Fibroblast of gingiva (primary cell): ENCODE measurements around the gene DLX4.

ENCODE experiments used
- DNase-seq: peaks from one replicate; pipeline ENCODE4 v3.0.0-alpha.2; 2011; ENCODE audit warnings: low read depth

The DLX4 gene

DNA sequence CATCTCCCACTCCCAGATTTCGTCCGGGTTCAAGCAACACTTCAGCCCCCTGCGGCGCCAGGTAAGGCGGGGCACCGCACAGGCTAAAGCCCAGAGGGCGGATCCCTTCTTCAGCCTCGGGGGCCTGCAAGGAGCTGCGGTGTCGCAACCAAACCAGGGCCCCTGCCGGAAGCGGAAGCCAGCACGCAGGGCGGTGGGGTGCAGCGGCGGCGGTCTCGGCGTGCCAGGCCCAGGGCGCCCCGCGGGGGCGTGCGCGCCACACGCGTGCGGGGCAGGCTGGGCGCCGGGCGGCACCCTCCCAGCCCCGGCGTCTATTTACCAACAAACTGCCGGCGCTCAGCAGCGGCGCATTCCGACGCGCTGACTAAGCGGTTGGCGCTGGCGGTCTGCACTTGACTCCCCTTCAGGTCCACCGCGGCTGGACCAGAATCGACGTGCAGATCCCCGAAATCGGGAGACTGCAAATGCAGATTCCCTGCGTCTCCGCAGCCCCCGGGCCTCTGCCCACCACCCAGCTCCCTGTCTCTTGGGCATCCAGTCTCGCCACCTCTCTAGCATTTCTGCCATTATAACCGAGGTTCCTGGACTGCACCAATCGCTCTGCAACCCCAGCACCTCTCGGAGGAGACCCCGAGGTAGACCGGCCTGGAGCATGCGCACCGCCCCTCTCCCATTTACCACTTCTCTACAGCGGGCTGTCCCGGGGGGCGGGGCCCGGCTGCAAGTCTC lies 421 bp upstream of the DLX4 start:
- DNase-seq: peak; percentile 45

DNA sequence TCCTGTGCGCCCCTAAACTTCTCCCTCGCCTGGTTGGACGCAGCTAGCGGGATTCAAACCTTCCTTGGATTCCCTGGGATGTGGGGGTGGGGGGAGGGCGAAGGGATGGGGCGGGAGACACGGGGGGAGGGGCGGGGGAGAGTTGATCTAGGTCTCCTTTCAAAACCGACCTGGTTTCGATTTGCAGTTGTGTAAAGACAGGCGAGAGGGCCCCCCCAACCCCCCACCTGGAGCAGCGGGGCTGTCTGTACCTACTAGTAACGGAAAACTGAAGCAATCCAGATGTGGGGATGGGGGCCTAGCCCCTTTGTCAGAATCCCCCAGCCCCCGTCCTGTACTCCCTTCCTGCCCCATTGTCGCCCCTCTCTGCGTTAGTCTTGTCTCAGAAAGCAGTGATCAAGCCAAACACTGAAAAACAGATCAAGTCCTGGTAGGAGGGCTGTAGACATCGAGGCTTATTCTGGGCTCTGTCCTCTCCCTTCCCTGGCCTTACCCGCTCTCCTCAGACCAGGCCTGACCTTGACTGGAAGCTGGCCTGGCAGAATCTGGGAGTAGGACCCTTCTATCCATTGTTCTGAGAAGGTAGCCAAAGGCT lies 902 bp downstream of the DLX4 start:
- DNase-seq: no peak

DNA sequence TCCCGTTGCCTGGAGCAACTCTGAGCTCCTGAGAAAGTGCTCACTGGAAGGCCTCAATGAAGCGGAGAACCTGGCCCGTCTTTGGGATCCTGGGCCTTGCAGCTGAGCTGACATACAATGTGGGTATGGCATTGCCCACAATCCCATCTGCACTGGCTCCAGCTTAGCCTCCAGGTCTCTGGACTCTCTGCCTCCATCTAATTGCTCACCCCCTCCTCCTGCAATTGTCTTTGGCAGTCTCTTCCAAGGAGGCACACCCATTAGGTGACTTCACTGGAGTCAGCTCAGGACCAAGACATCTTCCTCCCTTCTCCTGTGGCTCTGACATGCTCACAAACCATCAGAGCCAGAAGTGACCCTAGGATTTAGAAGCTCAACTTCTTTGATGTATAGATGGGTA lies 1.5 kb downstream of the DLX4 start:
- no peak for DNase-seq

DNA sequence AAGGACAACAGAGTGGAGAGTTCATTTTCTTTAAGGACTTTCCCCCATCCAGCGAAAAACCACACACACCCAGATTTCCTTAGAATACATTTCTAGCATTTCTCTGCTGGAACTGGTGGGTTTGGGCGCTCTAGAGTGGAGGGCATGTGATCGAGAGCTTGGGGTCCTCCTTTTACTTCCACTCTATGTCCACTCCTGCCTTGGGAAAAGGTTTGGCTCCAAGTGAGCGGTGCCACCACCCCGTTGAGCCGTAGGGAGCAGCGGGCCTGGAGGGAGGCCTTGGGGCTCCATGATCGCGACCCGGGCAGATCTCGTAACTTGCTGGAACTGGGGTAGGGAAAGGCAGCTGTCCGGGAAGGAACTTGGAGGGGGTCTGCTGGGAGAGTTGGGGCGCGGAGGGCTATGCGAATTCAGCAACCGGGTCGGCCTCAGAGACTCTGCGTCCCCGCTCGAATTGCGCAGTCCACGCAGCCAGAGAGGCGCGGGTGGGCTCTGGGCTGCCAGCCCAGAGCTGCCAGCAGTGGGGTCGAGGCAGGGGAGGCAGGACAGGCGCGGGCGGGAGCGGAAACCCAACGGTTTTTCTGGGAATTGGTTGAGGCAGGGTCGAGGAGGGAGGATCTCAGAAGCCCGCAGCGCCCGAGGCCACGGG lies 2.3 kb downstream of the DLX4 start:
- DNase-seq: no peak

DNA sequence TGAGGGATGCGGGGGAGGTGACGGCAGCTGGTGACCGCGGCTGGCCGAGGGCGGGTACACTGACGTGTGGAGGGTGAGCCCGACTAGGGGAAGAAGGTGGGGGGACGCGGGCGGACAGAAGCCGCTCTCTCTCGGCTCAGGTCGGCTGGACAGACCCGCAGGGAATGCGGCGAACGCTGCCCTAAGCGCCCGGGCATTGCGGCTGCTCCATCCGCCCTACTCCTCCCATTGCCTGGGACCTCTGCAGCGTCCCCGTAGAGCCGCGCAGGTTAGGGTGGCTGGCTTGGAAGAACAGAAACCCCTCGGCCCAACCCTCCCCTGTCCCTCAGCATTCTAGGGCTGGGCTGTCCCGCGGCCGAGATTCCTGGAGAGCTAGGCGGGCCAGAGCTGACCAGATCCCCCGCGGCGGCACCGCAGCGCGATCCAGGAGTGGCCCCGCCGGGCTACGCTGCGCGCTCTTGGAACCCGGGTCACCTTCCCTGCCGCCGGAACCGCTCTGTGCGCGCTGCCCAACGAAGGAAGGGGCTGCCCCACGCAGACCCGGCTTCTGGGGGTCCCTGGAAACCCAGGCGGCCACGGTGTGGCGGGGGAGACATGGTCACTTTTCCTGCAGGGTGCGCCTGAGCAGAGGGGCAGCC lies 3.0 kb downstream of the DLX4 start:
- DNase-seq: no peak

GRCh38 chr17:49972486-49973270 lies 3.7 kb downstream of the DLX4 start:
- no peak for DNase-seq

DNA sequence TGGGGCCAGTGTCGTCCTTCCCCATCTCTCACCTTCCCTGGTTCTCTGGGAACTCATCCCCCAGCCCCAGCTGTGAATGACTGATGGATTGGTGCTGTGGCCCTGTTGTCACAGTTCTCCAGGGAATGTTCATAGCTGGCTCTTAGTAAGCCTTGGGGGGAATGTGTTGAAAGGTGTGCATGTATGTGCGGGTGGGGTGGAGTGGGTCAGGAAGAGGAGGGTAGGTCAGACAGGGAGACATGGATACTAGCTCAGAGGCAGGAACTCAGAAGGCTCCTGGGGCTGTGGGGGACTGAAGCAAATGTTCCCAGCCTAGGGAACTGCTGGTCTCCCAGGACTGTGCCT lies 4.3 kb downstream of the DLX4 start:
- no peak for DNase-seq

- no peak for DNase-seq
Observed at GRCh38 chr17:49975531-49975930, 6.5 kb downstream of the DLX4 start.

GRCh38 chr17:49976163-49976827 lies 7.3 kb downstream of the DLX4 start:
- DNase-seq: no peak

DNA sequence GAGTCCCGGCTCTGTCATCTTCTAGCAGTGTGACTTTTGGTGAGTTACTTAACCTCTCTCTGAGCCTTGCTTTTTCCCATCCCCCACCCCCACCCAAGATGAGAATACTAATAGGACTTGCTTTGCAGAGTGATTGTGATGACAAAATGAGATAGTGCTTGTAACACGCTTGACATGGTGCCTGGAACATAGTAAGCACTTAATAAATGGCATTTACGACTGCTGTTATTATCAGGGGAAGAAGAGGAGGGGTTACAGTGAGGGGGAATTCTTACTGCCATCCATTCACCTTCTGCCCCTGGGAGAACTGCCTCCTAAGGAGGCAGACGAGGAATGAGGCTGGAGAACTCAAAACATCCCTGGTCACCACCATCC lies 7.8 kb downstream of the DLX4 start:
- DNase-seq: no peak

DNA sequence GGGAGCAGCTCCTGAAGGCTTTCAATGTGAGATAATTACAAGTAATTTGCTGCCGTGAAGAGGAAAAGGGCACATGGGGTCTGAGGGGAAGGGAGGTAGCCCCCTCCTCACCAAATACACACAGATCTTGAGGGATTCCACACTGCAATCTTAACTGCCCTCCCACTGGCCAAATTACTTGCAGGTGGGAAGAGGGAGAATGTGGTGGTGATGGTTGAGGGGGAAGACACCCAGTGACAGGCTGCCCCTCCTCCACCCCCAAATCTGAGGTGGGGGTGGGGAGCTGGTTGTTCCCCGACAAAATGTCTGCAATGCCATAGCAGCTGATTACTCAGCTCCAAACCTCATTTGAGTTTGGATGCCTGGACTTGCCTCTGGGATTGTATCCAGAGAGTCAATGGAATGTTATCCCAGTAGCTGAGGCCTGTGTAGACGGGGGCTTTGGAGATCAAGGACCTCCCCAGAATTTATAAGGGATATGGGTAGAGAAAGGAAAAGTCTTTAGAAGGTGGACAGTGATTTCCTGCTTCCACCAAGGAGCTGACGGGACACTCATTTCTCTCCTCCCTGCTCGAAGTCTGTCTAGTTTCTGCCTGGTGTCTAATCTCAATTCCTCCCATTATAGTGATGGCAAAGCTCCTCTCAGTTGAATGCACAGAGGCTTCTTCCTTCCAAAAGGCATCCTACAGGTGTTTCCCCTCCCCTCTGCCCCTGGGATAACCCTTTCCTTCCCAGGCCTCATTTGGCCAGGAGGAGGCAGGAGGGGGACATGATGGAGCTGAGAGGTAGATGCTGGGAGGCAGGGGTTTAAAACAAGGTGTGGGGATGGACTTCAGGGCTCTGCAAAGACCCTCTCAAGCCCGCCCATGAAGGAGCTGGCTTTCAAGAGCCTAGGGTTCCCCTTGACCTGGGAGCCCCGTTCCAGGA lies 8.7 kb downstream of the DLX4 start:
- DNase-seq: no peak

GRCh38 chr17:49978501-49978900 lies 9.5 kb downstream of the DLX4 start:
- no peak for DNase-seq

GRCh38 chr17:49979748-49980479 lies 10.9 kb downstream of the DLX4 start:
- DNase-seq: no peak

DNA sequence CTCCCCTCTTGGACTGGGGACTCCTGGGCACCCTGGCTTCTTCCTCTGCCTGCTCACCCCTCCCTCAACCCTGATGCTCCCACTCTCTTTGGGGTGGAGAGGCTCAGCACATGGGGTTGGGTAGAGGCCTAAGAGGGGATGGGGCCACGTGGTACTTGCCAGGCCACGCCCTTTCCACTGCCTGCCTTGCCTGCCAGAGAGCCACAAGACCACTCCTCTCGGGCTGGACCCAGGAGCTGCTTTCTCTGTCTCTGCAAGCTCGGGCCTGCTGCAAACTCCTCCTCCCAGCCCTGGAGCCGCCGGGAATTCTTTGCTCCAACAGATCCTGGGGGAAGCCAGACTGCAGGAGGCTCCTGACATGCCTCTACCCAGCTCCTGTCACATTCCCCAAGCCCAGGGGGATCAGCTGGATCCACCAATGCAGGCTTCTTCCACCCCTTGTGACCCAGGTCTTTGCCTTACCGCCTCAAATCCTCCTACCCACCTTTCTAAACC lies 11.8 kb downstream of the DLX4 start:
- DNase-seq: no peak

- no peak for DNase-seq
Observed at GRCh38 chr17:49984283-49984682, 15.3 kb downstream of the DLX4 start.

DNA sequence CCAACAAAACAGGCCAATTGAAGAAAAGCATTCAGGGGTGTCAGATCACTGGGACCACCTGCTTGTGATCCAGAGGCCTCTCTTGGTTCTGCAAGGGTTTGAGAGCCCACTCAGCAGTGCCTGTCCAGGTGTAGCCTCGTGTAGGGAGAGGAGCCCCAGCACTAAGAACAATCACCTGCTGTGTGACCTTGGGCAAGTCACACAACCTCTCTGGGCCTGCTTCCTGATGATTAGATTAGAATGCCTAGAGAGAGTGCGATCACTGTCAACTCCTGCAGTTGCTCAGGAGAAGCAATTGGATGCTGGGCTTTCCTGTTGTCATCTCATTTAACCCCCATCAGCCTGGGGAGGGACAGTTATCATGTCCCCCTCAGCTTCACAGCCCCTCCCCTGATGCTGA lies 15.8 kb downstream of the DLX4 start:
- no peak for DNase-seq

DNA sequence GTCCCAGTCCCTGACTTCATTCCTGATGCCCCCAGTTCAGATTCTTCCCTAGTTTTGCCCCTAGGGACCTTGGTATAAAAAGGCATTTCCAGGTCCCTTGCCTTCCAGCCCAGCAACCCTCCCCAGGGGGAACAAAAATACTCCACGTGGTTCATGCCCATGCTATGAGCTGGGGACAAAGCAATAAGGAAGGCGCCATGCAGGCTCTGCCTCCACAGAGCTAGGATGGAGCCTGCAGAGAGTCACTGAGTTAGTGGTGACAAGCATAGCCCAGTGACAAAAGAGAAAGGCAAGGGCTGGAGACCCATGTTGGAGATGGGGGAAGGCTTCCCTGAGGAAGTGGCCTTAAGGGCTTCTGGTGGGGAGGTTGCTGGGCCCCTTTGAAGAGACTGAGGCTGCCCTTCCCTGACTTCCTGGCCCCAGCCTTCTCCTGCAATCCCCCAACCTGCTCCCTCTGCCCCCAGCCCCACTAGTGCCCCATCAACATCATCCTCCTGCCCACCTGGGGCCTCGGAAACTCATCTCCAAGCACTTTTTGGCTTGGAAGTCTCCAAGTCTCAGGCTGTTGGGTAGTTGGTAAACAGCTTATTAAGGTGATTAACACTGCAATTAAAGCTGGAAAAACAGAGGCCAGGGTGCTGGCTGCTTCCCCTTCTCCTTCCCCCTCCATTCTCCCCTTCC lies 16.5 kb downstream of the DLX4 start:
- no peak for DNase-seq

- no peak for DNase-seq
Observed at GRCh38 chr17:49986396-49987289, 17.7 kb downstream of the DLX4 start.
